GM15510 (cell line): ENCODE results near the gene CHGA.

Experiments
- POLR2A ChIP-seq: IDR thresholded peaks from 3 replicates; pipeline ENCODE4 v1.6.1; 2011; ENCODE audit warnings: borderline replicate concordance; ENCODE audit not compliant: insufficient read length; ENCODE audit errors: extremely low read depth

Gene CHGA

GRCh38 chr14:92944976-92945375 lies 22.0 kb downstream of the CHGA start:
- TF ChIP-seq POLR2A = no peak

DNA sequence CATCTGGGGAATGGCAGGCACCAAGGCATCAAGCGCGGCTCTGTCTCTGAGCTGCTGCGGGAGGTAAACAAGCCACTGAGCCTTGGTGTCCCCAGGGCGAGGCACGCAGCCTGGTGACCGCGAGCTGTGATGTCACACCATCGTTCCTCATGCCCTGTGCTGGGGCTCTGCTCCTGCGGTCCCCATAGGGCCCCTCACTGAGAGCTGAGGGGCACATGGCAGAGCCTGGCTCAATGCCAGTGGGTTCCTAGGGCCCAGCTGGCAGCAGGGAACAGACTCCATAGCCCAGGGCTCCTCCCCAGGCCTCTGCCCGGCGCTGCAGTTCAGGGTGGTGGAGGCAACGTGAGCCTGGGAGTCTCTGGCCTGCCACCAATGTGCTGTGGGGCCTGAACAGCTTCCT lies 22.6 kb downstream of the CHGA start:
- no peak for TF ChIP-seq POLR2A

GRCh38 chr14:92945959-92946846 lies 23.3 kb downstream of the CHGA start:
- no peak for TF ChIP-seq POLR2A

- TF ChIP-seq POLR2A = no peak
These were observed 24.0 kb downstream of the CHGA start for GRCh38 chr14:92946847-92947545.

- TF ChIP-seq POLR2A = no peak
These were observed 25.7 kb downstream of the CHGA start for GRCh38 chr14:92948647-92949046.

- TF ChIP-seq POLR2A = no peak
These were observed 26.7 kb downstream of the CHGA start for GRCh38 chr14:92949496-92950192.

DNA sequence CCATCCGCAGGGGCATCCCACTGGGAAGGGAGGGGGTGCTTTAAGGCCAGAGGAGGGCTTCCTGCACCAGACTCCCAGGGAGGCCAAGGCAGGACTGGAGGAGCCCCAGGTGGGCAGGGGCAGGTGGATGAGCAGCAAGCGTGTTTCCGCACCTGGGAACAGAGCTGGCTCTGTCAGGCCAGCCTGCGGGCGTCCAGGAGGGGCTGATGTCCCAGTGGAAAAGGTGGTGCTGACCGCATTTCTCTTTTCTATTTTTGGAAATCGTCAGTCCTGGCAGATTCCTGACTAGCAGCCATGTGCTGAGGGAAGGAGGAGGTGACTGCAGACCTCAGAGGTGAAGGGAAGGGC lies 27.2 kb downstream of the CHGA start:
- TF ChIP-seq POLR2A = no peak

- no peak for TF ChIP-seq POLR2A
These were observed 27.8 kb downstream of the CHGA start for GRCh38 chr14:92950773-92951172.

GRCh38 chr14:92951261-92951660 lies 28.3 kb downstream of the CHGA start:
- no peak for TF ChIP-seq POLR2A

GRCh38 chr14:92951912-92952471 lies 29.0 kb downstream of the CHGA start:
- no peak for TF ChIP-seq POLR2A

DNA sequence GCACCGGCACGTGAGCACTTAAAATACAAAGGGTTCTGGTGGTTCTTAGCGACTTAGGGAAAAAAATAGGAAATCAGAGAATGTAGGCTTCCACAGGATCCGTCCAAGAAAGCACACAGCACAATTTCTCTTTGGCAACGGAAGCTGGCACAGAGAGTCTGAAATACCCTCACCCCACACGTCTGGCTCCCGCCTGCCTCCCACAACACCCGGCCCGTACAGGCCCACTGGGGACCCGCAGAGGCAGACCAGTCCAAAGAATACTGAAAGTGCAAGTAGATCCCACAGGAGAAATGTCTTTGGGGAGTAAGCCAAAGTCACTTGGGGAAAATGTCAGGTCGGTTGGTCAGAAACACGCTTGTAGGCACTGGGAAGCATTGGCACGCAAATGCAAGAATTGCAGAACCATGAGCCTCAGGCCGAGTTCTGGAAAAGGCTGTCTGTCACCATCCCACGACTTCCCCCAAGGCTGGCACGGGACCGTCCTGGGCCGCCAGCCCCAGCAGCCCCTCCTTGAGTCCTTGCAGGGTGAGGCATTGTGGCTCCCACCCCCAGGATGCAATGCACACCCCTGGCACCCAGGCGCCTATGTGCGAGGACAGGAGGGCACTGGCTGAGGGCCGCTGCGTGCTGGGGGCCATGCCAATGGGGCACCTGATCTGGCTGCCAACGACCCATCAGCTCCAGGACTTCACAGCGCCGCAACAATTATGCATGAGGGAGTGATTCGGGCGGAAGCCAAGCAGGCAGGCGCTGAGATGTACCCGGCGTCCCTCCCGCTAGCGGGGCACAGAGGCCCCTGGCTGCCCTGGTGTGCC lies 29.7 kb downstream of the CHGA start:
- no peak for TF ChIP-seq POLR2A

DNA sequence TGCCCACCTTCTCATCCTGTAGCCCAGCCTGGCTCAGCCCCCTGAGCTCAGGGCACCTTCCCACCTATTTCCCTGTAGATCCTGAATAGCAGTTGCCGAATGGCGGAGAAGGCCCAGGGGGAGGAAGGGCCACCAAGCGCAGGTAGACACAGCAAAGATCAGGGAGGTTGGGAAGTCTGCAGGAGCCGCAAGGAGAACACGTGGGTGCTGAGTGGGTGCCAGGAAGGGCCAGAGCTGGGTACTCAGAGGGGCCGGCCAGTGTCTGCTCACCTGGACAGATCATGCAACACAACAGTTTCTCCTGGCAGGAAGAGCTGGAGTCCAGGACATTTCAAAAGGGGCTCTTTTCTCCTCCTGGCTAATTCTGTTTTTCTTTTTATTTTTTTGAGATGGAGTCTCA lies 30.6 kb downstream of the CHGA start:
- TF ChIP-seq POLR2A = no peak

DNA sequence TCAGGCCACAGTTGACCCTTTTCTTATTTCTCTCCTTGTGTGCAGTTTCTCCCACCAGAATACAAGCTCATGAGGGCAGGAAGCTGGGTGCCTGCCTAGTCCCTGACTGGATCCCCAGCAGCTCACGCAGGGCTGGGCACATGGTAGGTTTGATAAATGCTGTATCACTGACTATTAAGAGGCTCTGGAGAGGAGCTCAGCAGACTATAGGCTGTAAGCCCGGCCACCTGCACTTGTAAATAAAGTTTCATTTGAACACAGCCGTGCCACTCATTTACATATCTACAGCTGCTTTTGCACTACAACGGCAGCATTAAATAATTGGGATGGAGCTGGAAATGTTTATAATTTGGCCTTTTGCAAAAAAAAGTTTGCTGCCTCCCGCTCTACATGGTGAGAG lies 32.0 kb downstream of the CHGA start:
- TF ChIP-seq POLR2A = no peak

GRCh38 chr14:92955381-92955780 lies 32.4 kb downstream of the CHGA start:
- no peak for TF ChIP-seq POLR2A

DNA sequence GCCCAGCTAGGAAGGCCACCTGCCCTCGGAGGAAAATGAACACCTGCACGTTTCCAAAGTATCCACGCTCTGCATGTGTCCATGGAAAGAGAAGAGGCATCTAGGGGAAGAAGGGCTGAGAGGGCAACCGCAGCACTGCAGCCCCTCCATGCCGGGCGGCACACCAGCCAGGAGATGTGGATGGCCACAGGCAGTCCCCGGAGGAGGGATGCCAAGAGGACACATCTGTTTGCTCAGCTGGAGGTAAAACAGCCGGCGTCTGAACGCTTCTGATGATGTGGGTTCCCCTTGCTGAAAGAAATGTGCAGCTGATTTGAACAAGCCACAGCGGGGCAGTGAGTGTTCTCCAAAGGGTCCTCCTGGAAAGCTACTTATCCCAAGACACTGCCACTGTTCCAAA lies 34.0 kb downstream of the CHGA start:
- no peak for TF ChIP-seq POLR2A
